A549 (cell line): Measurements from ENCODE around the gene JUP. TPM values are rescaled to one million over a fixed set of nuclear protein-coding genes. Genes with fewer than 3 reads are reported as not detected.

ENCODE experiments used
- ATAC-seq, 2 experiments: fragments of 200-7000 bp in 1 of 2; fragments of >200 bp in 1 of 2; cut with Nextera tagmentation in 1 of 2; cut with Tn5 transposase in 1 of 2; 3 replicates each; pipeline versions ENCODE4 v1.8.0 to v1.9.1; 2018 to 2020; ENCODE audit warnings: mild to moderate bottlenecking in 1 of 2, moderate library complexity in 1 of 2
- CTCF ChIA-PET: fragments of 300-600 bp; sonication (Branson Sonifier 250); formaldehyde crosslinking; extraction: SDS; loops from one replicate; lab custom pipeline; 2021; ENCODE audit warnings: antibody characterized with exemption, inconsistent platforms; lab: Yijun Ruan, JAX
- POLR2A ChIA-PET: fragments of 350-600 bp; formaldehyde crosslinking; extraction: SDS; loops from one replicate; lab custom pipeline; 2021; ENCODE audit warnings: antibody characterized with exemption, inconsistent platforms; lab: Yijun Ruan, JAX
- DNase-seq, 2 experiments: peaks; one replicate each; pipeline versions ENCODE4 v3.0.0 to v3.0.0-alpha.2; 2011 to 2016; ENCODE audit warnings: low read depth in 1 of 2, low spot score in 1 of 2
- FAIRE-seq: peaks from 2 replicates; lab custom pipeline; 2011; peaks lifted over from hg19 to GRCh38; lab: Jason Lieb, UNC
- H3K27ac ChIP-seq, 2 experiments: fragments of >200 bp; sonication (Bioruptor Twin); formaldehyde crosslinking; 3 replicates each; pipeline ENCODE4 v1.5.1; 2016 to 2017
- H3K4me1 ChIP-seq: fragments of >200 bp; sonication (Bioruptor Twin); formaldehyde crosslinking; 3 replicates; pipeline ENCODE4 v1.6.1; 2016
- H3K4me2 ChIP-seq: fragments of >200 bp; sonication (Bioruptor Twin); formaldehyde crosslinking; 3 replicates; pipeline ENCODE4 v1.6.1; 2016
- H3K4me3 ChIP-seq: fragments of >200 bp; sonication (Bioruptor Twin); formaldehyde crosslinking; 3 replicates; pipeline ENCODE4 v1.5.1; 2016
- H3K9me3 ChIP-seq: fragments of >200 bp; sonication (Bioruptor Twin); formaldehyde crosslinking; 3 replicates; pipeline ENCODE4 v1.6.1; 2016
- CBX2 ChIP-seq: fragments of 200-600 bp; sonication (generic); IDR thresholded peaks from 2 replicates; pipeline ENCODE4 v1.6.1; 2016; ENCODE audit warnings: low read depth, mild to moderate bottlenecking, borderline replicate concordance
- CHD2 ChIP-seq: fragments of 150-350 bp; IDR thresholded peaks from 2 replicates; pipeline ENCODE4 v1.6.1; 2014; ENCODE audit warnings: low read length; ENCODE audit not compliant: partially characterized antibody
- FOXS1 ChIP-seq: fragments of 250-450 bp; sonication (Bioruptor Pico); IDR thresholded peaks from 2 replicates; pipeline ENCODE4 v1.5.0; 2020; ENCODE audit warnings: mild to moderate bottlenecking, moderate library complexity
- HEYL ChIP-seq: fragments of 250-450 bp; sonication (Bioruptor Pico); IDR thresholded peaks from 2 replicates; pipeline ENCODE4 v1.8.0; 2021; ENCODE audit warnings: mild to moderate bottlenecking, moderate library complexity
- JUN ChIP-seq, 2 experiments: fragments of >200 bp; sonication (Bioruptor Twin); formaldehyde crosslinking; IDR thresholded peaks; 2 replicates in 1 of 2; 3 replicates in 1 of 2; pipeline ENCODE4 v1.6.1; 2016 to 2017
- MAZ ChIP-seq: fragments of 150-350 bp; IDR thresholded peaks from 2 replicates; pipeline ENCODE4 v1.6.1; 2014; ENCODE audit warnings: antibody characterized with exemption, low read depth, low read length, borderline replicate concordance
- MYC ChIP-seq: IDR thresholded peaks from 2 replicates; pipeline ENCODE4 v1.6.1; 2012; ENCODE audit warnings: mild to moderate bottlenecking, inconsistent platforms, low read length, improper control_type of control experiment, borderline replicate concordance
- POLR2AphosphoS2 ChIP-seq: conservative IDR thresholded peaks from 2 replicates; pipeline ENCODE4 v1.6.1; 2012; ENCODE audit warnings: low read length, improper control_type of control experiment, inconsistent platforms
- RAD21 ChIP-seq, 2 experiments: fragments of >200 bp in 1 of 2; sonication (Bioruptor Twin) in 1 of 2; formaldehyde crosslinking in 1 of 2; IDR thresholded peaks in 1 of 2; conservative IDR thresholded peaks in 1 of 2; 2 replicates in 1 of 2; 3 replicates in 1 of 2; pipeline ENCODE4 v1.6.1; 2012 to 2018; ENCODE audit warnings: inconsistent platforms in 1 of 2
- RCOR1 ChIP-seq: fragments of 150-350 bp; IDR thresholded peaks from 2 replicates; pipeline ENCODE4 v1.6.1; 2014; ENCODE audit warnings: antibody characterized with exemption, low read length, low read depth
- SMC3 ChIP-seq: fragments of >200 bp; sonication (Bioruptor Twin); formaldehyde crosslinking; IDR thresholded peaks from 3 replicates; pipeline ENCODE4 v1.6.1; 2018; ENCODE audit warnings: inconsistent platforms
- TFCP2L1 ChIP-seq: fragments of 250-450 bp; sonication (Bioruptor Pico); IDR thresholded peaks from 2 replicates; pipeline ENCODE4 v1.5.0; 2021; ENCODE audit warnings: mild to moderate bottlenecking
- ZSCAN20 ChIP-seq: fragments of 250-450 bp; sonication (Bioruptor Pico); IDR thresholded peaks from 2 replicates; pipeline ENCODE4 v1.8.0; 2022; ENCODE audit warnings: mild to moderate bottlenecking, moderate library complexity
- WGBS: methylation state at CpG from one replicate; pipeline ENCODE4 v1.1.6; 2017; ENCODE audit errors: missing lambda C conversion rate; 5-methylcytosine and 5-hydroxymethylcytosine counted together
- polyA plus RNA-seq, 4 experiments: library from polyadenylated mRNA; depleted of rRNA in 3 of 4; stranded (reverse); fragments of >200 nt; fragmentation: RNase III in 1 of 4; extraction: RNeasy Plus Mini Kit Qiagen cat#74134 plus additional on column Dnase treatment in 1 of 4; gene quantifications; 2 replicates in 3 of 4; 3 replicates in 1 of 4; pipeline ENCODE4 v1.2.3, GENCODE V29; 2011 to 2017
- TF ChIP-seq, protein P1 (sequence below): fragments of 200-600 bp; sonication (generic); IDR thresholded peaks from 2 replicates; pipeline ENCODE4 v1.6.1; 2016; ENCODE audit warnings: antibody characterized with exemption, mild to moderate bottlenecking, moderate library complexity
- TF ChIP-seq, protein P2 (sequence below): fragments of 250-450 bp; sonication (Bioruptor Pico); IDR thresholded peaks from 2 replicates; pipeline ENCODE4 v1.5.0; 2020; ENCODE audit warnings: low read depth, mild to moderate bottlenecking, moderate library complexity
- TF ChIP-seq, protein P3 (sequence below): IDR thresholded peaks from 2 replicates; pipeline ENCODE4 v1.6.1; 2012; ENCODE audit warnings: low read depth, borderline replicate concordance
- TF ChIP-seq, protein P4 (sequence below): fragments of >200 bp; sonication (Bioruptor Twin); formaldehyde crosslinking; IDR thresholded peaks from 3 replicates; pipeline ENCODE4 v1.6.1; 2016
- TF ChIP-seq, protein P5 (sequence below): IDR thresholded peaks from 2 replicates; pipeline ENCODE4 v1.6.1; 2012

JUP gene
- polyA plus RNA-seq, 2 of the 4 experiments (the other 2 are of a cell fraction) = 54.8 to 107 TPM

DNA sequence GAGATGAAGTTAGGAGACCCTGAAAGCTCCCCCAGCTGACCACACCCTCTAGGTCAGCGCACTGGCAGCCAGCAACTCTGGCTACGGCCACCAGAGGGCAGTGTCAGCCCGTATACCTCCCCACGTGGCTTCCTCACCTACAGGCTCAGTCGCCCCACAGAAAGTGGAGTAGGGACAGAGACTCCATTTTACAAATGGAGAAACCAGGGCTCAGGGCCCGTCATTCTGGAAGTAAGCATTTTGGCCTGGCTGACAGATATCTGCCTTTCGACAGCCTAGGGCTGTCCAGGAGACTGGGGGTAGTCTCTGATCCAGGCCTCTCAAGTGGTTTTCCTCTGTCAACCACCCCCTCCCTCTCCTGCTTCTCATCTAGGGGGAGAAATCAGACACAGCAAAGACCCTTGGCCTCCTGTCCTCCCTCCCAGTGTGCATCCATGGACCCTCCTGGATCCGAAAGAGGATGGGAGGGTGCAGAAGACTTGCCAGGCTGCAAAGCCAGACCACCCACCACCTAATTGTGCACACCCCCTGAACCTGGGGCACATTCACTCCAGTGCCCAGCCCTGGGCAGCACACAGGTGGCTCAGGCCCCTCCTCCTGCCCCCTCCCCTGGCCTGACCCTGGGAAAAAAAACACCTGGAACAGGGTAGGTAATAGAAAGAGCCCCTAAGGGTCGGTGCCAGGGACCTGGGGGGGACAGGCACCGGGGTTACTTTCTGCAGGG lies 48.3 kb downstream of the JUP start (continued):
- TF ChIP-seq MYC (peak; percentile 99), HEYL (no peak), JUN (IDR thresholded peaks at IDR 0.05) (peak in 1 of 2 experiments; percentile 40; a peak in 1 of 5 replicates), RAD21 (conservative IDR thresholded peaks at IDR 0.05 in 1 of 2, IDR thresholded peaks at IDR 0.05 in 1 of 2) (peak; percentile 100), POLR2AphosphoS2 (no peak), RCOR1 (no peak), CHD2 (no peak), SMC3 (peak; percentile 100), FOXS1 (CRISPR knock-in tag) (no peak), TFCP2L1 (CRISPR knock-in tag) (no peak)
- TF ChIP-seq, protein P1, sequence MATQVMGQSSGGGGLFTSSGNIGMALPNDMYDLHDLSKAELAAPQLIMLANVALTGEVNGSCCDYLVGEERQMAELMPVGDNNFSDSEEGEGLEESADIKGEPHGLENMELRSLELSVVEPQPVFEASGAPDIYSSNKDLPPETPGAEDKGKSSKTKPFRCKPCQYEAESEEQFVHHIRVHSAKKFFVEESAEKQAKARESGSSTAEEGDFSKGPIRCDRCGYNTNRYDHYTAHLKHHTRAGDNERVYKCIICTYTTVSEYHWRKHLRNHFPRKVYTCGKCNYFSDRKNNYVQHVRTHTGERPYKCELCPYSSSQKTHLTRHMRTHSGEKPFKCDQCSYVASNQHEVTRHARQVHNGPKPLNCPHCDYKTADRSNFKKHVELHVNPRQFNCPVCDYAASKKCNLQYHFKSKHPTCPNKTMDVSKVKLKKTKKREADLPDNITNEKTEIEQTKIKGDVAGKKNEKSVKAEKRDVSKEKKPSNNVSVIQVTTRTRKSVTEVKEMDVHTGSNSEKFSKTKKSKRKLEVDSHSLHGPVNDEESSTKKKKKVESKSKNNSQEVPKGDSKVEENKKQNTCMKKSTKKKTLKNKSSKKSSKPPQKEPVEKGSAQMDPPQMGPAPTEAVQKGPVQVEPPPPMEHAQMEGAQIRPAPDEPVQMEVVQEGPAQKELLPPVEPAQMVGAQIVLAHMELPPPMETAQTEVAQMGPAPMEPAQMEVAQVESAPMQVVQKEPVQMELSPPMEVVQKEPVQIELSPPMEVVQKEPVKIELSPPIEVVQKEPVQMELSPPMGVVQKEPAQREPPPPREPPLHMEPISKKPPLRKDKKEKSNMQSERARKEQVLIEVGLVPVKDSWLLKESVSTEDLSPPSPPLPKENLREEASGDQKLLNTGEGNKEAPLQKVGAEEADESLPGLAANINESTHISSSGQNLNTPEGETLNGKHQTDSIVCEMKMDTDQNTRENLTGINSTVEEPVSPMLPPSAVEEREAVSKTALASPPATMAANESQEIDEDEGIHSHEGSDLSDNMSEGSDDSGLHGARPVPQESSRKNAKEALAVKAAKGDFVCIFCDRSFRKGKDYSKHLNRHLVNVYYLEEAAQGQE = no peak
- TF ChIP-seq, protein P2, sequence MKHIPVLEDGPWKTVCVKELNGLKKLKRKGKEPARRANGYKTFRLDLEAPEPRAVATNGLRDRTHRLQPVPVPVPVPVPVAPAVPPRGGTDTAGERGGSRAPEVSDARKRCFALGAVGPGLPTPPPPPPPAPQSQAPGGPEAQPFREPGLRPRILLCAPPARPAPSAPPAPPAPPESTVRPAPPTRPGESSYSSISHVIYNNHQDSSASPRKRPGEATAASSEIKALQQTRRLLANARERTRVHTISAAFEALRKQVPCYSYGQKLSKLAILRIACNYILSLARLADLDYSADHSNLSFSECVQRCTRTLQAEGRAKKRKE (CRISPR knock-in tag) = peak; percentile 61; the same call in 1 of the 2 replicates
- TF ChIP-seq, protein P3, sequence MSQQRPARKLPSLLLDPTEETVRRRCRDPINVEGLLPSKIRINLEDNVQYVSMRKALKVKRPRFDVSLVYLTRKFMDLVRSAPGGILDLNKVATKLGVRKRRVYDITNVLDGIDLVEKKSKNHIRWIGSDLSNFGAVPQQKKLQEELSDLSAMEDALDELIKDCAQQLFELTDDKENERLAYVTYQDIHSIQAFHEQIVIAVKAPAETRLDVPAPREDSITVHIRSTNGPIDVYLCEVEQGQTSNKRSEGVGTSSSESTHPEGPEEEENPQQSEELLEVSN = peak; percentile 53; the same call in 1 of the 2 replicates
- TF ChIP-seq, protein P4, sequence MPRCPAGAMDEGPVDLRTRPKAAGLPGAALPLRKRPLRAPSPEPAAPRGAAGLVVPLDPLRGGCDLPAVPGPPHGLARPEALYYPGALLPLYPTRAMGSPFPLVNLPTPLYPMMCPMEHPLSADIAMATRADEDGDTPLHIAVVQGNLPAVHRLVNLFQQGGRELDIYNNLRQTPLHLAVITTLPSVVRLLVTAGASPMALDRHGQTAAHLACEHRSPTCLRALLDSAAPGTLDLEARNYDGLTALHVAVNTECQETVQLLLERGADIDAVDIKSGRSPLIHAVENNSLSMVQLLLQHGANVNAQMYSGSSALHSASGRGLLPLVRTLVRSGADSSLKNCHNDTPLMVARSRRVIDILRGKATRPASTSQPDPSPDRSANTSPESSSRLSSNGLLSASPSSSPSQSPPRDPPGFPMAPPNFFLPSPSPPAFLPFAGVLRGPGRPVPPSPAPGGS = no peak

DNA sequence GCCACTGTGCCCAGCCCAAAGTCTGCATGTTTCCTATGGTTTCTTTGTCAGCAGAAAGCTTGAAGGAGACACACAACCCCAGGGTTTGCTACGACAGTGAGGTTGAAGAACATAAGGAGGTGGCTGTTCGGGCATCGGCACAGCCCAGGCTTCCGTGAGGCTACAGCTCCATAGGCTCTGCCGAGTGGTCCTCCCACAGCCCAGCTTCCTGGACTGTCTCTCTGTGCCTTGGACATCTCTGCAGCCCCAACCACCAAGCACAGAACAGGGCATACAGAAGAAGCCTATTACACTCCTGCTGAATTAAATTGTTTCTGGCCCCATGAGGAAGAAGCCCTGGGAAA lies 48.9 kb downstream of the JUP start:
- DNase-seq = peak in 1 of 2 experiments; percentile 56
- TF ChIP-seq CBX2 (no peak), ZSCAN20 (CRISPR knock-in tag) (no peak), MAZ (no peak), JUN (IDR thresholded peaks at IDR 0.05) (no peak)
- TF ChIP-seq, protein P5, sequence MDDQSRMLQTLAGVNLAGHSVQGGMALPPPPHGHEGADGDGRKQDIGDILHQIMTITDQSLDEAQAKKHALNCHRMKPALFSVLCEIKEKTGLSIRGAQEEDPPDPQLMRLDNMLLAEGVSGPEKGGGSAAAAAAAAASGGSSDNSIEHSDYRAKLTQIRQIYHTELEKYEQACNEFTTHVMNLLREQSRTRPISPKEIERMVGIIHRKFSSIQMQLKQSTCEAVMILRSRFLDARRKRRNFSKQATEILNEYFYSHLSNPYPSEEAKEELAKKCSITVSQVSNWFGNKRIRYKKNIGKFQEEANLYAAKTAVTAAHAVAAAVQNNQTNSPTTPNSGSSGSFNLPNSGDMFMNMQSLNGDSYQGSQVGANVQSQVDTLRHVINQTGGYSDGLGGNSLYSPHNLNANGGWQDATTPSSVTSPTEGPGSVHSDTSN = no peak
- TF ChIP-seq, all 56 proteins: peak for 0
- ChIA-PET POLR2A (interaction anchor here (0.9 to 1.5 kb wide), 6 partner anchors 49 to 181 kb away, joined by 3 to 11 read pairs (median 4); partner anchors contain the start of genes ACLY, EIF1, JUP and KLHL11), CTCF (interaction anchor here (0.5 to 96.0 kb wide), 54 partner anchors 8 to 437 kb away, joined by 3 to 3262 read pairs (median 4); partner anchors contain the start of genes FKBP10, JUP, ODAD4 and P3H4)
- ATAC-seq (peak; percentile 11 to 45; a peak in 3 of 6 replicates), FAIRE-seq (no peak)
- Histone ChIP-seq H3K27ac (peak overlapping the region in 1 of 2 experiments; percentile 37; a peak in 3 of 6 replicates), H3K4me1 (peaks cover 38% of the 10 kb centered on the region), H3K9me3 (no peaks in the 10 kb centered on the region), H3K4me3 (no peak overlapping the region), H3K4me2 (peak overlapping the region; percentile 40)
- 2% methylated on average over 5 of the region's 5 CpGs for WGBS
